Right cardiac atrium (tissue), 5 donors: ENCODE measurements around the gene UIMC1. TPM values are rescaled to one million over a fixed set of nuclear protein-coding genes. Genes with fewer than 3 reads are reported as not detected.

ENCODE experiments used
- ATAC-seq, 2 donors: fragments of 200-7000 bp; cut with Tn5 transposase; one replicate each; pipeline versions ENCODE4 v1.8.0 to v1.9.1; 2020; ENCODE audit warnings: moderate library complexity in 2 of 2, mild to moderate bottlenecking in 1 of 2
- DNase-seq, 3 donors: peaks; one replicate each; pipeline ENCODE4 v3.0.0-alpha.2; 2020
- H3K27ac ChIP-seq: one replicate; pipeline ENCODE4 v1.5.1; 2013; ENCODE audit warnings: mild to moderate bottlenecking, low read length, control low read depth, moderate library complexity
- H3K27me3 ChIP-seq: one replicate; pipeline ENCODE4 v1.6.1; 2013; ENCODE audit not compliant: control insufficient read depth, insufficient read depth
- H3K4me1 ChIP-seq: one replicate; pipeline ENCODE4 v1.6.1; 2013; ENCODE audit warnings: low read length; ENCODE audit not compliant: control insufficient read depth, insufficient read depth
- H3K4me3 ChIP-seq: one replicate; pipeline ENCODE4 v1.5.1; 2013; ENCODE audit warnings: low read length, control low read depth
- H3K9me3 ChIP-seq: one replicate; pipeline ENCODE4 v1.6.1; 2013; ENCODE audit warnings: low read length; ENCODE audit not compliant: control insufficient read depth
- WGBS: extraction: QIAGEN DNeasy Blood & Tissue Kit; methylation state at CpG from one replicate; pipeline ENCODE4 v1.1.7; 2013; 5-methylcytosine and 5-hydroxymethylcytosine counted together
- intact Hi-C, 4 donors: fragments of 100-400 bp; cut with DNase I; formaldehyde crosslinking; loops; one replicate each; pipeline versions ENCODE4 v1.11.0 to v1.14.0; 2022 to 2023
- polyA plus RNA-seq: library from polyadenylated mRNA; stranded (reverse); fragments of 200-250 nt; gene quantifications from one replicate; pipeline ENCODE4 v1.2.3, GENCODE V29; 2013
- total RNA-seq, 4 donors: library from RNA; stranded (reverse); fragmentation: NEBNext Ultra II Directional; extraction: Animal tissue kit (Norgen Biotek cat#: 25700); gene quantifications; one replicate each; pipeline ENCODE4 v1.2.1, GENCODE V29; 2021
- donor health status: healthy with polysubstance abuse.
- donor health status: DM: no; HTN: yes; CAD: no.
- donor health status: DM: no; HTN: no; CAD: no.
- donor health status: DM: no; HTN: yes; CAD: no; lungs with severe emphysema.
- donor health status: DM: yes; HTN: yes; CAD: no.

The UIMC1 gene
- total and polyA plus RNA-seq, 5 donors: 15.3 to 37.6 (median 29.4) TPM

DNA sequence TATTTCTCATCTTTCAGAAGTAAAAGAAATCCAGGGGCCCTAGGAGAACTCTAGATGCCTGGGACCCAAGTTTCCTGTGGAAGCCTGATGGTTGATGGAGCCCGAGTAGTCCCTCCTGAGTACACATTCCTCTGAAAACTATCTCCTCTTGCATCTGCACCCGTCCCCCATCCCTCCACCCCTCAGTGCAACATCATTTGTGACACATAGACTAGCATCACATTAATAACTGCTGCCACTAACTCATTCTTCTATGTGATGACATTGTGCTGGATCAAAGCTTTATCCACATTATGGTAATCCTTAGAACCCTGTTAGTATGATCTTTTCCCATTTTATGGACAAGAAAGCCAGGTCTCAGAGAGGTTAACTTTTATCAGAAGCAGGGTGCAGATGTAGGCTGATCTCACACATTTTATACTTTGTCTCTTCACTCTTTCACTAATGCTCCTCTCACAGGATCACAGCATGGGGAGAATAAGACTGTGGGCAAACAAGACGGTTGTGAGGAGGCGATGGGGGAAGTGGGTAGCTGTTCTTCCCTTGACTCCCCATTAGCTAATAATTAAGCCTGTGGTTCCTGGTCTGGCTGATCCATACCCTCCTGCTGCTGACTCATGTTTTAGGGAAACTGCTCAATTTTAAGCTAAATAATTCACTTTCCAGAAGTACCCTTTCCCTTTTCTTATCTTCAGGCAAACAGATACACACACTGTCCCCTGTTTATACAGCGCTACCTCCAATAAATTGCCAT, 103.5 kb downstream of the UIMC1 start:
- no peak for ATAC-seq
- WGBS: 88% methylated on average over 5 of the region's 5 CpGs
- H3K4me3 ChIP-seq: no peak overlapping the region
- intact Hi-C loops: no loop called here
- H3K27me3 ChIP-seq: no peaks in the 10 kb centered on the region
- no peak overlapping the region for H3K27ac ChIP-seq
- no peak for DNase-seq
- H3K4me1 ChIP-seq: no peaks in the 10 kb centered on the region
- H3K9me3 ChIP-seq: no peaks in the 10 kb centered on the region

DNA sequence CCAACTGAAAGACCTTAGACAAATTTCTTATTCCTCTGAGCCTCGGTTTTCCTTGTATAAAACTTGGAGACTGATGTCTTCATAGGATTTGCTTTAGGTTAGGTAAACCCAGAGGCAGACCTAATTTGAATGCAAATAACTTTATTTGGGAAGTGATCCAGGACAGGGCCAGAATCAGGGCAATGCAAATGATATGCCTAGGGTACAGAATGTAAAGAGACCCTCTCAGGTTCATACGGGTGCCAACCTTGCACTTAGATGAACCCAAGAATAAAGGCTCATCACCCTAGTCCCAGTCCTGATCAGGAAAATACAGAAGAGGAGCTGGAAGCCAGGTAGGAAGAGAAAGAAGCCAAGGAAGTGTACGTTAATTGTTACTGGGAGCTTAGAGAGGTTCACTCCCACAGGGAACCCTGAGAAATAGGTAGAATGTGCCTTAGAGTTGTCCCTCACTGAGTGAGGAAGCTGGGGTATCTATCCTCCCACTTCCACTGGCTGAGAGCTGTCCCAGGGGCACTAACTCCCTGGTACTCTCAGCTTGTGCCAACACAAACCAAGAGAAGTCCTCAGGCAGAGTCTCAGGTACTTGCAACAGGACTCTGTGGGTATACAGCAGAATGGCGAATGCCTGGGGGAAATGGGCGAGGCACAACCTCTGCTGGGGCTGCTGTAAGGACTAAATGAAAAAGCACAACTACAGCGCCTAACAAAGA, 104.3 kb downstream of the UIMC1 start:
- H3K27ac ChIP-seq: no peak overlapping the region
- no peaks in the 10 kb centered on the region for H3K4me1 ChIP-seq
- 89% methylated on average over 6 of the region's 6 CpGs for WGBS
- DNase-seq (no peak), ATAC-seq (no peak)
- intact Hi-C loops: no loop called here
- no peaks in the 10 kb centered on the region for H3K27me3 ChIP-seq
- no peaks in the 10 kb centered on the region for H3K9me3 ChIP-seq
- no peak overlapping the region for H3K4me3 ChIP-seq

DNA sequence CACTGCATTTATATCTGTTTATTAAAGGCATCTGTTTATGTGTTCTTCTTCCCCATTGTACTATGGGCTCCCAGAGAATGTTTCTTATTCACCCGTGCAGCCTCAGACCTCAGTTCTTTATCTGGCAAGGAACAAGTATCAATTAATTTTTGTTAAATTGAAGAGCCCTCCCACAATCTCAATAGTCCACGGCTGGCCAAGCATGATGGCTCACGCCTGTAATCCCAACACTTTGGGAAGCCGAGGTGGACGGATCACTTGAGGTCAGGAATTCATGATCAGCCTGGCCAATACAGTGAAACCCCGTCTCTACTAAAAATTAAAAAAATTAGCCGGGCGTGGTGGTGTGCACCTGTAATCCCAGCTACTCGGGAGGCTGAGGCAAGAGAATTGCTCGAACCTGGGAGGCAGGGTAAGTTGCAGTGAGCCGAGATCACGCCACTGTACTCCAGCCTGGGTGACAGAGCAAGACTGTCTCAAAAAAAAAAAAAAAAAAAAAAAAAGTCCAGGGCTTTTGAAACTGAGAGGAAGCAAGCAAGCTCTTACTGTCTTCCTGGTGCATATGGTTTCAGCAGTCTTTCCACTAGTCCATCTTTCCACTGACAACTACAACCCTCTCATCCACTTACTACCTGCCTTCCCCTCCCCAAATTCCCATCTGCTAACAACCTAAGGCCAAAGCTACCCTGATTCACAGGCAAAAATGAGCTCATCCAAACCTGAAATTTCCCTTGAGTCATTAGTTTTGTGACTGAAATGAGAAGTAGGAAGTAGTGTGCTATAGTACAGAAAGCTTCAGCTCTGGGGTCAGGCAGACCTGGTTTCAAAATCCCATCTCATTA, 105.1 kb downstream of the UIMC1 start:
- DNase-seq (no peak), ATAC-seq (no peak)
- no peaks in the 10 kb centered on the region for H3K9me3 ChIP-seq
- no peaks in the 10 kb centered on the region for H3K27me3 ChIP-seq
- H3K27ac ChIP-seq: no peak overlapping the region
- intact Hi-C loops: no loop called here
- no peak overlapping the region for H3K4me3 ChIP-seq
- H3K4me1 ChIP-seq: no peaks in the 10 kb centered on the region
- WGBS: 89% methylated on average over 12 of the region's 12 CpGs

- intact Hi-C loops: no loop called here
- Histone ChIP-seq H3K4me1 (no peaks in the 10 kb centered on the region), H3K4me3 (no peak overlapping the region), H3K27me3 (no peaks in the 10 kb centered on the region), H3K27ac (no peak overlapping the region), H3K9me3 (no peaks in the 10 kb centered on the region)
- no peak for DNase-seq
- ATAC-seq: no peak
- 82% methylated on average over 7 of the region's 7 CpGs for WGBS
These were observed 105.8 kb downstream of the UIMC1 start for GRCh38 chr5:176900780-176901204.

- H3K4me3 ChIP-seq: no peak overlapping the region
- H3K4me1 ChIP-seq: no peaks in the 10 kb centered on the region
- H3K9me3 ChIP-seq: no peaks in the 10 kb centered on the region
- intact Hi-C loops: no loop called here
- H3K27ac ChIP-seq: no peak overlapping the region
- DNase-seq (no peak), ATAC-seq (peak in 1 of 2 donors; percentile 23)
- H3K27me3 ChIP-seq: no peaks in the 10 kb centered on the region
- 81% methylated on average over 4 of the region's 4 CpGs for WGBS
These were observed 106.4 kb downstream of the UIMC1 start for GRCh38 chr5:176899946-176900779.

- Histone ChIP-seq H3K27me3 (no peaks in the 10 kb centered on the region), H3K27ac (no peak within 1 kb of the TSS), H3K9me3 (no peaks in the 10 kb centered on the region), H3K4me3 (peak within 1 kb of the TSS; percentile 18), H3K4me1 (no peaks in the 10 kb centered on the region)
- intact Hi-C loops: no loop called here
- ATAC-seq: peak; percentile 50 to 69
- WGBS: 62% methylated on average over 9 of the region's 9 CpGs
- DNase-seq: no peak
These were observed 107.2 kb downstream of the UIMC1 start, which contains the start of gene HK3 for GRCh38 chr5:176899296-176899891. HK3 (minus strand) TSS chr5:176899346; CDS start chr5:176896159, 3,187 bp downstream.

DNA sequence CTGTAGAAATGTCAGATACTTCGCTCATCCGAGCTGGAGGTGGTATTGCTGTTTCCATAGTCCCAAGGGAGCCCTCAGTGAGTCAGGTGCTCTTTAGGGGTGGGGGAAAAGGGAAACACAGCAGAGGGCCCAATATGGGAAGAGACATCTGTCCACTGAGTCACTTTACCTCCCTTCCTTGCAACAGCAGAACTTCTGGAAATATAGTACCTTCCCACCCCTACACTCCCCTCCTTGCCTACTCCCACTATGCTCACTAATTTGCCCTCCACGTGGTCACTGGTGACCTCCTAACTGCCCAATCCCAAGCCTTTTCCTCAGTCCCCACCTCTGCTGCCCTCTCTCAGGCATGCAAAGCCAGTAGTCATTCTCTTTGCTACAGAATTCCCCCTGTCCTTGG, 109.3 kb downstream of the UIMC1 start:
- intact Hi-C loops: no loop called here
- H3K27ac ChIP-seq: no peak overlapping the region
- no peak for ATAC-seq
- DNase-seq: no peak
- H3K4me1 ChIP-seq: no peaks in the 10 kb centered on the region
- H3K27me3 ChIP-seq: no peaks in the 10 kb centered on the region
- H3K4me3 ChIP-seq: no peak overlapping the region
- WGBS: 59% methylated on average over 3 of the region's 3 CpGs
- H3K9me3 ChIP-seq: no peaks in the 10 kb centered on the region

DNA sequence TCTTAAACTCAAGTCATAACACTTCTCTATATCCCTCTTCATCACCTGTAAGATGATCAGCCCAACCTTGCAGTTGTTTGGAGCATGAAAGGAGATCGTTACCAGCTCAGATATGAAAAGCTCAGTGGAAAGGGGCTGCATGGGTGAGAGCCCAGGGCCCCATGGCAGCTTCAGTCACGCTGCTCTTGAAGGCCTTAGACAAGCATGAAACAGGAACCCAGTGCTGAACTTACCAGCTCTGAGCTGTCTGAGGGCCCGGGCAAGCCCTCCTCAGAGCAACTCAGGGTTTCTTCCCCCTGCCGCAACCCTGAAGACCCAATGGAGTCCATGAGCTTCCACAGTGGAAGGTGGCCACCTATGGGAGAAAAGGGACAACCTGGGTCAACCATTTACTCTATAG, 110.7 kb downstream of the UIMC1 start:
- DNase-seq: no peak
- Histone ChIP-seq H3K27me3 (no peaks in the 10 kb centered on the region), H3K4me1 (no peaks in the 10 kb centered on the region), H3K9me3 (no peaks in the 10 kb centered on the region), H3K27ac (no peak overlapping the region), H3K4me3 (no peak overlapping the region)
- no peak for ATAC-seq
- WGBS: 84% methylated on average over 4 of the region's 4 CpGs
- intact Hi-C loops: no loop called here

GRCh38 chr5:176894298-176894697, 112.3 kb downstream of the UIMC1 start:
- DNase-seq (no peak), ATAC-seq (no peak)
- Histone ChIP-seq H3K27me3 (no peaks in the 10 kb centered on the region), H3K9me3 (no peaks in the 10 kb centered on the region), H3K4me3 (no peak overlapping the region), H3K27ac (no peak overlapping the region), H3K4me1 (no peaks in the 10 kb centered on the region)
- intact Hi-C loops: no loop called here
- WGBS: 92% methylated on average over 6 of the region's 6 CpGs

GRCh38 chr5:176892663-176893062, 113.9 kb downstream of the UIMC1 start:
- intact Hi-C loops: no loop called here
- DNase-seq (no peak), ATAC-seq (no peak)
- H3K4me3 ChIP-seq: no peak overlapping the region
- no peaks in the 10 kb centered on the region for H3K9me3 ChIP-seq
- H3K4me1 ChIP-seq: no peaks in the 10 kb centered on the region
- H3K27ac ChIP-seq: no peak overlapping the region
- H3K27me3 ChIP-seq: no peaks in the 10 kb centered on the region
- WGBS: 46% methylated on average over 3 of the region's 3 CpGs
